Hypothalamus (tissue), 51 donors: ENCODE results near the gene HPX.
A peak's percentile ranks its signal among the peaks of the same experiment; 100 is the strongest.

Source experiments
- DNase-seq, 51 donors: peaks; one replicate each; lab custom pipeline; 2025; lab: John Stamatoyannopoulos, UW

The HPX gene

DNA sequence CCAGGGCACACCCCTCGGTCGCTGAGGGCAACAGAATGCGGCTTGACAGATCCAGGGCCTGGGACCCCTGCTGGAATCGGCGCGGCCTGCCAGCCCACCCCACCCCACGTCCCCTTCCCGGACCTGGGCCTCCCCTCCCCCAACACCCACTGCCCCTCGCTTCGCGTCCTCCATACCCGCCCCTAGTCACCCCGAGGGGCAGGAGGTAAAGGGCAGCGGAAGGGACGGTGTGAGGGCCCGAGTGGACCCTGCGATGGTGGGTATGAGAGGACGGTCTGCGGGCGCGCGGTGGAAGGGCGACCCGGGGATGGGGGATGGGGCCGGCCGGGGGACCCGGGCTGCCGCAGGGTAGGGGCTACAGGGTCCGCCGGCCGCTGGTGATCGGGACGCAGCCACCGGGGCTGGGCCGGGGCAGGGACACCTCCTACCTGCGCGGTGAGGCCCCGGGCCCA, 22.2 kb downstream of the HPX start:
- peak in 10 of 51 donors; percentile 26 to 74 (median 52) for DNase-seq

DNA sequence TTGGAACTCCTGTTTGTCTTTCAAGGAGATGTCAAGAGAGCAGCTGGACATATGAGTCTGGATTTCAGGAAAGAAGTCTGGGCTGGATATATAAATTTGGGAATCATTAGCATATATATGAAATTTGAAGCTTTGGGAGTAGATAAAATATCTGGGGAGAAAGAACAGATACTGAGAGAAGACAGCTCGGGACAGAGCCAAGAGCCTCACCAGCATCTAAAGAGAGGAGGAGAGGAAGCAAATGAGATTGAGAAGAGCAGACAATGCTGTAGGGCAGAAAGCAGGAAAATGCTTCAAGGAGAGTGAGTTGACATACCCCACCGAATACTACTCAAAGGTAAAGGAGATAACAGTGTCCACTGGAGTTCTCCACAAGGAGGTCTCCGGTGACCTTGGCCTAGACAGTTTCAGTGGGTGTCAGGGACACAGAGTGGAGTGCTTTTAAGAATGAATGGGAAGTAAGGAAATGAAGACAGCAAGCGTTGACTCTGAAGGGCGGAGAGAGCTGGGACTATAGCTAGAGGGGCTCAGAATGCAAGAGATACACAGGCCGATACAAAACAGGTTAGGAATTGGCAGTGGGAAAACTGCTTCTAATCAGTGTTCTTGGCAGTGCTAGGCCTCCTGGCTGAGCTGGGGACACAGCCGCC, 22.8 kb downstream of the HPX start:
- peak in 5 of 51 donors; percentile 27 to 57 (median 42) for DNase-seq

DNA sequence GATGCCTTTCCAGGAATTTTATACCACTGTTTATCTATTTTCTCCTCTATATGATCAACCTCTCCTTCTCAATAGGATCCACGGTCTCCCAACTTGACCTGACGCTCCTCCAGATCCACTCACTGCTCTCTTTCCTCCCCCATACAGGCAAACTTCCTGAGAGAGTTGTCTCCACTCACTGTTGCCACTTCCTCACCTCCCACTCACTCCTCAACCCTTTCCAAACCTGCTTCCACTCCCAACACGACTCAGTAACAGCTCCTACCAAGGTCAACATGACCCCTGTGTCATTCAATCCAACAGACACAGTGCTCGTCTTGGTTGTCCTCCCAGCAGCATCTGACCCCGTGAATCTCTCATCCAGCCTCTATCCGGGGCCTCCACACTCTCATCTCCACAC, 25.0 kb downstream of the HPX start:
- no peak for DNase-seq

DNA sequence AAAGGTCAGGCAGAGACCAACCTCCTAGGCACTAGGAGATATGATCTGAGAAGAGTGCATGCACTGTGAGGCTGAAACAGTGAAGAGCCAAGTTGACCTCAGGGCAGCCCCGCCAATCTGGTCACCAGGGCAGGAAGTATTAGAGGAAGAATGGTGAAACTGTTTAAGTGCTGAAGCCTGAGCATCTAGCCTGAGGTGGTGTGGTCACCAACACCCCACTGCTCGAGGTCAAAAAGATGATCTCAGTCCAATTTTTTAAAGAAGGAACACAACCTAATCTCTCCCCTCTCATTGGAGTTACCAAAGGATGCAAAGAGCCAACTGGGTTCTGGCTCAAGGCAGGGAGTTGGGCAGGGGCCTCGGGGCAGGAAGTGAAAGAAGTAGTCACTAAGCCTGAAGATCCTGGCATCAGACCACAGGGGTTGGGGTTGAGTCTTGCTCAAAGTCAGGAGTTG, 25.9 kb downstream of the HPX start:
- DNase-seq = no peak

- peak in 2 of 51 donors; percentile 50 to 64 for DNase-seq
Measured at GRCh38 chr11:6413791-6414201, 27.0 kb downstream of the HPX start.

DNA sequence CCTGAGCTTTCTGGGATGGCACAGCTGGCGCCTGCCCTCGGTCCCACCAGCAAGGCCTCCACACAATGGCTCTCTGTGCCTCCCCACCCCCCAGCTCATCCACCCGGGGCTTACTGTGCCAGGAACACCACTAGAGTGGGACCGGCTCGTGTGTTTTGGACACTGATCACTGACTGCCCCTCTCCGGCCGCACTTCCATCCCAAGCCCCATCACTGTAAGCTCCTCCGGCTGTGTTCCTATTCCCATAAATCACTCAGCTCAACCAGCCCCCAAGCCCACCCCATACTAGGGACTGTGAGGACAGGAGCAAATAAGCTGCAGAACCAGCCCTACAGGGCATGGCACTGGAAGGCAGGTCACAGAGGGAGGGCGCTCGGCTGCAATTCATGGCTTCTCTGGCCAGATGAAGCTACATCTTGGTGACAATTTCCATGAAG, 29.2 kb downstream of the HPX start:
- DNase-seq = peak in 47 of 51 donors; percentile 6 to 91 (median 71)

DNA sequence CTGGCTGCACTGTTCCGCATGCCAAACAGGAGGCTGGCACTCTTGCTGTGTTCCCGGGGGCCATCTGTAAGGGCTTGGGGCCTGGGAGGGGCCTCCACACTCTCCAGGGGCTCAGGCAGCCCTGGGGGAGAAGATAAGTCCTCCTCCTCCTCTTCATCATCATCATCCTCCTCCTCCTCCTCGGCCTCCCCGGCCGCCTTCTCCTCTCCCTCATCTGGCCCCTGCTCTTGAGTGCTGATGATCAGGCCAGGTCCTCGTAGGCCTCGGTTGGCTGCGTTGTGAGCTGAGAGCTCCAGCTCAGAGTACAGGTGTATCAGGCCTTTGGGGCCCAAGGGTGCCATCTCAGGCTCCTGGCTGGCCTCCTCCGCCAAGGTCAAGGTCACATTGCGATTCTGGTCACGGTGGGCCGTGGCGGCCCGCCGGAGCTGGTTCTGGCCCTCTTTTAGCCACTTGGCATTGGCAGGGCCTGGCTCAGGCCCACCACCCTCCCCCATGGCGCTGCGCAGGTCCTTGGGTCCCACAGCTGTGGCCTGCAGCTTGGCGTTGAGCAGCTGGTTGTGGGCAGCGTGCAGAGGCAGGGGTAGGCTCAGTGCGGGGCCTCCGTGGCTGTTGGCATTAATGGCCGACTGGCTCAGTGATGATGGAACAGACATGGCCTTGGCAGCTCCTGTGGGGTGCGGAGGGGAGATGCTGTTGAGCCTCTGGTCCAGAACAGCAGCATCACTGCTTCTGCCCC, 29.9 kb downstream of the HPX start:
- peak in 25 of 51 donors; percentile 27 to 77 (median 64) for DNase-seq

- no peak for DNase-seq
Measured at GRCh38 chr11:6406370-6406769, 34.4 kb downstream of the HPX start.

GRCh38 chr11:6405846-6406245, 34.9 kb downstream of the HPX start:
- no peak for DNase-seq

DNA sequence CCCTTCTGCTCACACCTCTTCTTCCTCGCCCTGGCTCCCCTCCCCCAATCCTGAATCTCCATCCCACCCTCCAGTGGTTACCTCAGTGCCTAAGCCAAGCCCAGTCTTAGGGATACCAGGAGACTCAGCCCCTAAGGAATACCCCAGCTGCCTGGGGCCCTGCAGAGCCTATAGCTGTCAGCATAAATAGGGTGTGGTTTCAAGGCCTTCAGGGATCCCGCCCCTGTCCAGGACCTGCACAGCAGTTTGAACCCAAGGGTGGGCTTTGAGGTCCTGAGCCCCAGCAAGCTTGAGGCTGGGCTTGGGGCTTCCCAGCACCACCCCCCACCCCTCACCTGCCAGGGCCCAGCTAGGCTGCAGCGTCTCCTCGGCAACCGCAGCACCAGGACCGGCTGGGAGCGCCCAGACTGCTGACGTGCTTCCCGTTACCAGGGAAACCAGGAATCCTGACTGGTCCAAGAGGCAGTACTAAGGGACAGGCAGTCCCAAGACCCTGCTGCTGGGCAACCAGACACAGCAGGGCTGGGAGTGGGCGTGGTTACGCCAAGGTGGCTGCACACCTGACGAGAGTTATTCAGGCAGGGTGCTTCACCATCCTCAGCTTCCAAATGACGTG, 35.6 kb downstream of the HPX start:
- DNase-seq = peak in 37 of 51 donors; percentile 24 to 84 (median 63)

DNA sequence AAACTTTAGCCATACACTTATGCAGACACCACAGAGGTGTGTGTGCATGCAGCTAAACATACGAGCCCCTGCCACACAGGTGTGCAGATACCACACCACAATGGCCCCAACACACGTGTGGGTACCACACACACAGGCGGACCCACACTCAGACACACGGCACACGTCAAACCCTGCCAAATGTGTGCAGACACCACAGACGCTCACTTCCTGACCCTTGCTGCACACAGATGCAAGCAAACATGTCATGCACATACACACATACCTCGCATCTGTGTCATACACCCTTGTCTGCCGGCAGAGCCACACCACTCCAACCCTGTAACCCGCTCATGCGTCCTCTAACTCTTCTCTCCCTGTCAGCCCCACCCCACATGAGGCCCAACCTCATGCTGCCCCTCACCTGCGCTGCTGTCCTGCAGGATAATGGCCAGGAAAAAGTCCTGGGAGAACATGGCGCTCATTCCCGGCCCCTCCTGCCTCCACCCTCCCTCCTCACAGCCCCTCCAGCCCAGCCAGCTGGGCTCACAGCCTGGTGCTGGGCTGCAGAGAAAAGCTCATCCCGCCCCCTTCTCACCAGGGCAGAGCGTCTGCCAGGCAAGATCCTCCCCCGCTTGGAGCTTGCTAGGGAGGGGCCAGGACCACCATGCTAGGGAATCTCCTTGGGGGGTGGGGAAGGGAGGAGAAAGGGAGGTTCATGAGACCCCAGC, 36.3 kb downstream of the HPX start:
- DNase-seq = peak in 24 of 51 donors; percentile 20 to 70 (median 48)

- DNase-seq = no peak
Measured at GRCh38 chr11:6403539-6403938, 37.2 kb downstream of the HPX start.

DNA sequence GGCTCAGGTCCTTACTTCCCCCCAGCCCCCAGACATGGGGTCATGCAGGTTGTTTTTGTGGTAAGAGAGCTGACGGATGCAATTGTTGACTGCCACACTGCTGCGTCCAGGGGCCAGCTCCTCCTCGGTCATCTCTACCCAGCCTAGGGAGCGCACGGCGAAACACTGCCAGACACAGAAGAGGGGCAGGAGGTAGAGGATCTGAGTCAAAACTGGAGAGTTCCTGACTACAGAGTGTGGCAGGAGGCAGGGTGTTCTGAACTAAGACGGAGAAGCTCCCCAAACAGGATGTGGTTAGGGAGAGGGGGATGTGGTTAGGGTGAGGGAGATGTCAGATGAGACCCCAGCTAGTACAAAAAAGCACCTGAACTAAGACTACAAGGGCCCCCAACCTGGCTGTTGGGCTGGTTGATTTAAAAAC, 38.2 kb downstream of the HPX start:
- DNase-seq = no peak

GRCh38 chr11:6402061-6402470, 38.7 kb downstream of the HPX start:
- peak in 1 of 51 donors; percentile 59 for DNase-seq

DNA sequence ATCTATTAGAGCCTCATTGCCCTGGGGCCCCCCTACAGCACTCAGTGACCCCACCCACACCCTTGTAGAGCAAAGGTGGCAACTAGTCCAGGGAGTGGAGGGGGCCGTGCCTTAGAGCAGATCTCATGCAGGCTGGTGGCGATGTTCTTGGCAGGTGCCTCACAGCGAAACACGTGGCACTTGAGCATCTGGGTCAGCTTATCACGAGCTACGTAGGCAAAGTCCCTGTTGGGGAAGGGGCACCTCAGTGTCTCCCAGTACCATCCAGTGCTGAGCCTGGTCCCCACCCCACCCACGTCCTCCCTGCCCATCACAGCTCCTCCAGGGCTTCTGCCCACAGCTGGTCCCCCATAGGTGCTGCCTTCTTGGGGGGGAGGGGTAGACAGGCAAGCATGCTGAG, 39.3 kb downstream of the HPX start:
- no peak for DNase-seq

- DNase-seq = peak in 6 of 51 donors; percentile 16 to 38 (median 30)
Measured at GRCh38 chr11:6400431-6401345, 40.1 kb downstream of the HPX start.

GRCh38 chr11:6397636-6398035, 43.2 kb downstream of the HPX start:
- no peak for DNase-seq

- no peak for DNase-seq
Measured at GRCh38 chr11:6397156-6397555, 43.6 kb downstream of the HPX start.

- peak in 1 of 51 donors; percentile 40 for DNase-seq
Measured at GRCh38 chr11:6395470-6396060, 45.2 kb downstream of the HPX start.
